NCI-H2196 (cell line): ENCODE results near the gene WDR45.

ENCODE experiments used
- DNase-seq: peaks from one replicate; lab custom pipeline; 2025; ENCODE audit not compliant: unreplicated experiment; lab: John Stamatoyannopoulos, UW

The WDR45 gene

GRCh38 chrX:49053223-49054072 is 26.2 kb downstream of the WDR45 start:
- DNase-seq: peak; percentile 75

GRCh38 chrX:49043987-49044281 is 35.8 kb downstream of the WDR45 start:
- DNase-seq: no peak

GRCh38 chrX:49043220-49043986 is 36.3 kb downstream of the WDR45 start, which contains the start of gene TFE3:
Gene TFE3, minus strand, starts transcription at chrX:49043357. Its CDS starts 131 bp downstream, at chrX:49043226.
- DNase-seq: peak; percentile 94

- DNase-seq: no peak
These were observed 37.0 kb downstream of the WDR45 start for GRCh38 chrX:49042581-49043219.

GRCh38 chrX:49041744-49042580 is 37.7 kb downstream of the WDR45 start:
- no peak for DNase-seq

- DNase-seq: no peak
These were observed 39.2 kb downstream of the WDR45 start for GRCh38 chrX:49040376-49040955.

GRCh38 chrX:49039598-49040375 is 39.9 kb downstream of the WDR45 start:
- DNase-seq: peak; percentile 55

GRCh38 chrX:49037883-49038475 is 41.7 kb downstream of the WDR45 start:
- no peak for DNase-seq

- DNase-seq: no peak
These were observed 49.4 kb downstream of the WDR45 start for GRCh38 chrX:49030283-49030682.

GRCh38 chrX:49029876-49030275 is 49.8 kb downstream of the WDR45 start:
- peak; percentile 4 for DNase-seq
